Suppressor macrophage (primary cell): ENCODE measurements around the gene KIF26A.
"Not testable (repeated sequence)": the region's sequence is repeated elsewhere in the genome, so short reads cannot be mapped to it uniquely, and the experiment has no call there.

Source experiments
- DNase-seq, 4 experiments: peaks; one replicate each; pipeline ENCODE4 v3.0.0-alpha.2; 2020 to 2022

Gene KIF26A

DNA sequence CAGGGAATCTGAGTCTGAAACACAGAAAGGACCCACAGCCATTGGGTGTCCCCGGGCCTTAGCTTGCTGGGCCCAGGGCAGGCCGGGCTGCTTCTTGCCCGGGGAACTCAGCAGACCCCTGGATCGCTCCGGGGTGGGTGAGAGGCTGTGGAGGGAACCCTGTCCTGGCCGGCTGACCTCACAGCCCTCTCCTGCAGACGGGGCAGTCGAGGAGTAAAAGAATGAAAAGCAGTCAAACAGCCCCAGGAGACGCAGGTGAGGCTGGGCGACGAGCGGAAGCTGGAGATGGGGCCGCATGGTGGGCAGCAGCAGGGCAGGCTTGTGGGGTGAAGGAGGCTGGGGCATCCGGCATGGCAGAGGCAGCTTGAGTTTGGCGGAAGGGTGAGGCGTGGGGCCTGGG lies 57.0 kb downstream of the KIF26A start:
- no peak for DNase-seq

- DNase-seq, result no peak
Observed at GRCh38 chr14:104195878-104196277, 57.5 kb downstream of the KIF26A start.

- DNase-seq, result peak; percentile 2 to 38 (median 22)
Observed at GRCh38 chr14:104196461-104197140, 58.2 kb downstream of the KIF26A start.

- DNase-seq, result no peak
Observed at GRCh38 chr14:104197449-104198247, 59.3 kb downstream of the KIF26A start.

DNA sequence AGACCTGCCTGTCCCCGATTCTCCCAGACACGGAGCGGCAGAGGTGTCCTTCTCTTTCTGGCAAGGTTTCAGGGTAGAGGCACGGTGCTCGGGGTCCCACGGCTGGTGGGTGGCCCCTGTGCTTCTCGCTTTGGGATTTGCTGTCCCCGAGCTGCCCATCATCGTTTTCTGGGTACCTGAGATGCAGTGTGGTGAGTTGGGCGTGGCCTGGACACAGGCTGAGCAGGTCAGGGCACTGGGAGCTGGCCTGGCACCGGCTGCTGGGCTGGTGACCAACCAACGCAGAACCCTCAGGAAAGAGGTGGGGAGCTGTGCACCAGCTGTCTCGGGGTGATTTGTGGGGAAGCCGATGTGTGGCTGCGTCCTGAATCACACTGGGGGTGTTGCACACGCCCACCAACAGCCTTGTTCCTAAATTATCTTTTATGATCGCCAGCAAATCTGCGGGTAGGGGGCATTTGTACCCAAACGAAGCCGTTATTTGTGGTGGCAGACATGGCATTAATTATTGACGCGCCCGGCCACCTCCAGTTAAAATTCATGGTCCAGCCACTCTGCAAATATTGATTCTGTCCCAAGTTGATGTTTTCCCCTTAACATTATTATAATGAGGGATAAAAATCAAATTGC lies 61.0 kb downstream of the KIF26A start:
- no peak for DNase-seq

- DNase-seq, result no peak
Observed at GRCh38 chr14:104200106-104200505, 61.7 kb downstream of the KIF26A start.

DNA sequence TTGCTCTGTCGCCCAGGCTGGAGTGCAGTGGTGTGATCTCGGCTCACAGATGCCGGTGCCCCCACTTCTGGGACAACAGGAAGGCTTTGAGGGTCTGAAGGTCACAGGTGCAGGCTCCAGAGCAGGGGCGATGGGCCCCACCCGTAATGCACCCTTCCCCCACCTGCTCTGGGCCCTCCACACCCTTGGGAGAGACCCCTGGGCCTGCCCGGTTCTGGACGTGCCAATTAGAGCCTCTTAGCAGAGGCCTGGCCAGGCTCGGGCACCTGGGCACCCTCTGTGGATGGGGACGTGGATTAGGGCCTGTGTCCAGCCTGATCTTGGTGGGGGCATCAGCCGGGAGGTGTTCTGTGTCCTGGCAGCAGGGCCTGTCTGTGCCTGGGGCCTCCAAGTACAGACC lies 62.2 kb downstream of the KIF26A start:
- no peak for DNase-seq

DNA sequence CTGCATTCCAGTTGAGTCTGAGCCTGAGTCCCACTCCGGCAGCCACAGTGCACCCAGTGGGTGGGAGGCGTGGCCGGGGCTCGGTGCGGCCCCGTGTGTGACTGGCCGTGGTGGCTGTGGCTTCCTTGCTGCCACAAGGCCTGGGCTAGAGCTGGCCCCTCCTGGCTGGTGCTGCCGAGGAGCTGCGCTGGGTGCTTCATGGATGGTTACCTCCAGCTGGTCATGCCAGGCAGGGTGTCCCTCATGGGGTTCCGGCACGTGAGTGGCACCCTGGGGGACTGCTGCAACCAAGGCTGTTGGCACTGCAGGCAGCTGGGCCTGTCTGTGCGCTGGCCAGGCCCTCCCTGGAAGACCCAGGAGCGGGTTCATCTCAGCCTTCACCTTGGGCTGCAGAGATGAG lies 62.7 kb downstream of the KIF26A start:
- DNase-seq, result no peak

DNA sequence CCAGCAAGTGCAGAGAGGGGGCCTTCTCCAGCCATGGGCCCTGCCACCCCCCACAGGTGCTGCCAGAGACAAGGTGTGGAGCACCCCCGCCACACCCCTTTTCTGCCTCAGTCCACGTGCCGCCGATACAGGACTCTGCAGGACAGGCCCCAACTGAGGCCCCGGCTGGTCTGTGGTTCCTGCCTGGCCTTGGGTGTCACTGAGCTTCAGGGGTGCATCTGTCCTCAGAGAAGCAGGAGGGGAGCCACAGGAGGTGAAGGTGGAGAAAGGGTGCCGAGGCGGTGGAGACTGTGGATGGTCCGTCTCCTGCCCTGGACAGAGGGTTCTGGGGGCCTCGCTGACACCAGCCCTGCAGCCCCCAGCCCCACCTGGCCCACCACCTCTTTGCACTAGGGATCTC lies 63.1 kb downstream of the KIF26A start:
- DNase-seq, result no peak

- DNase-seq, result no peak
Observed at GRCh38 chr14:104202259-104203070, 64.1 kb downstream of the KIF26A start.

GRCh38 chr14:104203071-104203425 lies 64.7 kb downstream of the KIF26A start:
- DNase-seq, result no peak

DNA sequence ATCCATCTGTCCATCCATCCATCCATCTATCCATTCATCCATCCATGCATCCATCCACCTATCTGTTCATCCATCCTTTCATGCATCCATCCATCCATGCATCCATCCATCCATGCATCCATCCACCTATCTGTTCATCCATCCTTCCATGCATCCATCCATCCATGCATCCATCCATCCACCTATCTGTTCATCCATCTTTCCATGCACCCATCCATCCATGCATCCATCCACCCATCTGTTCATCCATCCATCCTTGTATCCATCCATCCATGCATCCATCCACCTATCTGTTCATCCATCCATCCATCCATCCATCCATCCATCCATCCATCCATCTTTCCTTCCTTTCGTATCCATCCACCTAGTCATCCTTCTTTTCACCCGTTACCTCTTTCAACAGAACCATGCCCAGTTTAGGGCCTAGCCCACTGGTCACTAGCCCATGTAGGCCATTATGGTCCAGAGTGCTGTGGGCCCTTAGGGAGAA lies 66.3 kb downstream of the KIF26A start:
- no peak for DNase-seq

- DNase-seq, result no peak
Observed at GRCh38 chr14:104205781-104206180, 67.4 kb downstream of the KIF26A start.

DNA sequence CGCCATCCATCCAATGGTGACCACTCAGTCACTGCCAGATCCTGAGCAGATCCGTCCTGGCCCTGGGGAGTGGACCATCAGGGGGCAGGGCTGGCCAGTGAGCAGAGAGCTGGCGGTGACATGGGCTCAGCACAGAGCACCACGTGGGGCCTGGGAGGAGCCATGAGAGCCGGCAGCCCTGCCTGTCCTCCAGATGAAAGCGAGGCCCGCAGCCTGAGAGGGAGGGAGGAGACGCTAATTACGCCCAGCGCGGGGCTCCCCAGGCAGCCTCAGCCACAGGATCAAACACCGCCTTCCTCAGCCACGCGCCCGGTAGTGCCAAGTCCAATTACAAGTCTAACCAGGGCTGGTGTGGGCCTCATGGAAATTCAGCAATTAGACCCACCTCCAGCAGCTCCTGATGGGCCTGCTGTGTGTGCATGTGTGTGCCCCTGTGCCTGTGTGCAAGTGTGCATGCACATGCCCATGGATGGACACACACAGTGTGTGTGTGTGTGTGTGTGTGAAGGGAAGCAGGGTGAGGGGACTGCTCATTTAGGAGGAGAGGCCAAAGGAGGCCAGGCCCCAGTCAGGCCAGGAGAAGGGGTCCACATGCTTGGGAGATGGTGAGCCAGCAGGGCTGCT lies 68.0 kb downstream of the KIF26A start:
- no peak for DNase-seq

DNA sequence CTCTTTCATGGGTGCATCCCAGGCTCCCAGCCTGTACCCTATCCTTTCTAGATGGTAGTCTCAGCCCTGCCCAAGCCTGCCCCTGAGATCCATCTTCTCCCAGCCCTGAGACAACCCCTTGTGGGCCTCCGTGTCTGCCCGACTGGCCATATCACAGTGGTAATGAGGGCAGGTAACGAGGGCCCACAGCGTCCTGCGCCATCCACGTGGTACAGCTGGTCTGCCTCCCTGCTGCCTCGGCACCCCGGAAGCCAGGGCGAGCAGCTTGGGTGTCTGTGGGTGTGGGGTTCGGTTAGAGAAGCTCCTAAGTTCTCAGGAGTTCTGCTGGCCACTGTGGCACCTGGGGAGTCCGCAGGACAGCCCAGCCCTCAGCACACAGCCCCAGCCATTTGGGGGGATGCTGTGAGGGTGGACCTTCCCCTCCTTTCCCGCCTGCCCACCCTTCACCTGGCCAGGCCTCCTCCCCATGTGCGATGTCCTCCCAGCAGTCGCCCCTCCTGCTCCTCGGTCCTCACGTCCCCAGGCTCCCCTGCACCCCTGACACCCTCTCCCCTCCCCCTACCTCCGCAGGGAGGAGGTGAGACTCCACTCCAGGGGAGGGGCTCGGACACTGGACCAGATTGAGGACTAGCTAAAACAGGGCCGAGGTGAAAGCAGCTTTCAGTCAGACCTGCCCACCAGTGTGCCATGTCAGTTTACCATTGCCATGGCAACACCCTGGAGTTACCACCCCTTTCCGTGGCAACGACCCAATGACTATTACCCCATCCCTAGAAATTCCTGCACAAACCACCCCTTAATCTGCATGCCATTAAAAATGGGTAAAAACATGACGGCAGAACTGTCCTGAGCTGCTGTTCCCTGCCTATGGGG lies 69.0 kb downstream of the KIF26A start:
- DNase-seq, result no peak

DNA sequence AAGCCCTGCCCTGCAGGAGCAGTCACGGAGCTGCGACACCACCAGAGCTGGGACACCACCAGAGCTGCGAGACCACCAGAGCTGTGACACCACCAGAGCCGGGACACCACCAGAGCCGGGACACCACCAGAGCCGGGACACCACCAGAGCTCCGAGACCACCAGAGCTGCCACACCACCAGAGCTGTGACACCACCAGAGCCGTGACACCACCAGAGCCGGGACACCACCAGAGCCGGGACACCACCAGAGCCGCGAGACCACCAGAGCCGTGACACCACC lies 69.6 kb downstream of the KIF26A start:
- not testable (repeated sequence) for DNase-seq

DNA sequence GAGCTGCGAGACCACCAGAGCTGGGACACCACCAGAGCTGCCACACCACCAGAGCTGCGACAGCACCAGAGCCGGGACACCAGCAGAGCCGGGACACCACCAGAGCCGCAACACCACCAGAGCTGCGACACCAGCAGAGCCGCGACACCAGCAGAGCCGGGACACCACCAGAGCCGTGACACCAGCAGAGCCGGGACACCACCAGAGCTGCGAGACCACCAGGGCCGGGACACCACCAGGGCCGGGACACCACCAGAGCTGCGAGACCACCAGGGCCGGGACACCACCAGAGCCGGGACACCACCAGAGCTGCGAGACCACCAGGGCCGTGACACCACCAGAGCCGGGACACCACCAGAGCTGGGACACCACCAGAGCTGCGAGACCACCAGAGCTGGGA lies 69.9 kb downstream of the KIF26A start:
- DNase-seq, result not testable (repeated sequence)

GRCh38 chr14:104209071-104209470 lies 70.7 kb downstream of the KIF26A start:
- DNase-seq, result not testable (repeated sequence)

DNA sequence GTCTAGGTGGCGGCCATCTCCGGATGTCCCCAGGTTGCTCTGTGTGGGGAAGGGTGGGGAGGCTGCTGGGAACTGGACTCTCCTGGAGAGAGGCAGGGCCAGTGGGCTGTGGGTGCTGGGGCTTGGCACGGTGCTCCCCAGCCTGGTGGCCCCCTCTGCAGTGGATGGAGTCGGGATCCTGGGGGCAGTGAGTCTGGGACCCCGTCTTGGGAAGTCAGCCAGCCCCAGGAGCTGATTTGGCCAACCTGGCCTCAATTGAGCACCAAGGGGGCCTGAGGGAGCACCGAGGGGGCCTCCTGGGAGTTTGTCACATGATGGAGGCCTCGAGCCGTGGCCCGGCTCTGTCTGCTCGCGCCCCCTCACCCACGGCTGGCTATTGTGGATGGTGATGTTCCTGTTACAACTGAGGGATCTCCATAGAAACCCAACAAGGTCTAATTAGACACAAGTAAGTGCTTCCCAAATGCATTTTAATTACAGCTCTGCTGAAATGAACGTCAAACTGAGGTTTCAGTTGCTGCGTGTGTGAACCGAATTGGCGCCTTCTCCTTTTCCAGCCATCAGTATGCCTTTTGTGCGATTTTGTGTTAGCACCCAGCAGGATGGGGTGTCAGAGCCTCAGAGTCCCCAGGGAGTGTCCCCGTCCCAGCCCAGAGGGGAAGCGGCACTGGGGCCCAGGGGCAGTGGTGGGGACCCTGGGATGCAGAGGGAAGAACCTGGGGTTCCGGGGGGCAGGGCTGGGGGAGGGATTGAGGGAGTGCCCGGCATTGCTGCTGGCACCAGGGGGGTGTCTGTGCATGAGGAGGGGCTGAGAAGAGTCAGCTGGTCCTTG lies 71.8 kb downstream of the KIF26A start:
- DNase-seq, result no peak

DNA sequence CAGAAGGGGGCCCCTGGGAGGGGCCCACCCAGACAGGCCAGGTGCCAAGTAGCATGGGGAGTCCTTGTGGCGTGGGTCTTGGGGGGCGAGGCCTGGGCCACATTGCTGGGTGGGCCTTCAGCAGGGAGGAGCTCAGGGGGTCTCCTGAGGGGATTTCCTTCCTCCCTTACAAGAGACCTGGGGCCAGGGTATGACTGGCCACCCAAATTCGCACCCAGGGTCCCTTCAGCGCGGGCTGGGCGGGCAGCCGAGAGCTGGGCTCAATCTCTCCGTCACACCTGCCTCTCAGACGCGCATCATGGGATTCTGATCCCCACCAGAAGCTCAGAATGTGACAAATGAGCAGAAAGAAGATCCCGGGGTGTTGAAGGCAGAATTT lies 72.4 kb downstream of the KIF26A start:
- no peak for DNase-seq

- no peak for DNase-seq
Observed at GRCh38 chr14:104211215-104211614, 72.8 kb downstream of the KIF26A start.
